Endothelial cell of umbilical vein (primary cell): ENCODE measurements around the gene SZT2.

ENCODE experiments used
- CTCF ChIP-seq, 2 donors: IDR thresholded peaks; 1 replicate in 1 of 2; 2 replicates in 1 of 2; pipeline ENCODE4 v1.5.1; 2011; ENCODE audit warnings: low read length in 2 of 2, mild to moderate bottlenecking in 2 of 2, moderate library complexity in 2 of 2, control low read depth in 1 of 2, inconsistent platforms in 1 of 2, low read depth in 1 of 2; ENCODE audit not compliant: insufficient read depth in 1 of 2; ENCODE audit errors: extremely low read depth in 1 of 2
- GATA2 ChIP-seq: IDR thresholded peaks from 2 replicates; pipeline ENCODE4 v1.7.0; 2011; ENCODE audit warnings: low read depth, mild to moderate bottlenecking, moderate library complexity, mixed read lengths, low read length; ENCODE audit not compliant: insufficient read length, insufficient read depth
- MAX ChIP-seq: IDR thresholded peaks from 2 replicates; pipeline ENCODE4 v1.6.1; 2011; ENCODE audit not compliant: insufficient read depth, insufficient read length
- MYC ChIP-seq: IDR thresholded peaks from one replicate; pipeline ENCODE4 v1.6.1; 2011; ENCODE audit warnings: mild to moderate bottlenecking, low read depth, low read length
- POLR2A ChIP-seq: IDR thresholded peaks from 2 replicates; pipeline ENCODE4 v1.6.1; 2012; ENCODE audit warnings: low read depth, mild to moderate bottlenecking, control low read depth, low read length
- POLR2AphosphoS5 ChIP-seq: IDR thresholded peaks from 2 replicates; pipeline ENCODE4 v1.6.1; 2012; ENCODE audit warnings: low read depth, mild to moderate bottlenecking, control low read depth, low read length, moderate library complexity; ENCODE audit not compliant: insufficient read depth

- TF ChIP-seq MAX (no peak), POLR2A (no peak), CTCF (IDR thresholded peaks at IDR 0.05; ENCODE audit: extremely low read depth in 1 of 2, insufficient read depth in 1 of 2, low read depth in 1 of 2, low read length in 2 of 2) (no peak), MYC (no peak), GATA2 (no peak), POLR2AphosphoS5 (no peak)
These were observed 47.6 kb downstream of the SZT2 start for GRCh38 chr1:43437031-43437973.
